Measurements from ENCODE around the gene ATXN1.
A peak's percentile ranks its signal among the peaks of the same experiment; 100 is the strongest.

The ATXN1 gene

DNA sequence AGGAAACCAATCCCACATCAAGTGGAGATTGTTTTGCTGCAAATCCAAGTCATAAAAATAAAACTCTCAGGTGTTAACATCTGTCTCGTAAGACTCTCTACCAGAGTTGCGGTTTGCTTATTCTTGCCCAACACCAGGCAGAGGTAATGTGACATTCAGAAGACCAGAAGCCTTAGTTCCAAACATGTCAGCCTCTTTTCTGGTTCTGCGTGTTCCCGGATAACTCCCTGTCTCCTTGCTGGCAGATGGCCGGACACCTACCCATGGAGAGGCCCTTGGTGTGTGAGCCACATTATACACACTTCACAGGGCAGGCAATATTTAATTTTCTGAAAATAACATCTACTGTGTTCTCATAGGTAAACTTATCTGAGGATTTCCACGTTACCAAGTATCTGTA lies 449.5 kb downstream of the ATXN1 start:
- no peak for DNase-seq (ENCODE audit: low read depth in 2 of 2)

- no peak for DNase-seq (ENCODE audit: low read depth in 2 of 2)
These were observed 454.9 kb downstream of the ATXN1 start for GRCh38 chr6:16306334-16306733.

GRCh38 chr6:16305788-16306187 lies 455.5 kb downstream of the ATXN1 start:
- DNase-seq (ENCODE audit: low read depth in 2 of 2), result no peak

- peak in 1 of 2 donors; percentile 21 for DNase-seq (ENCODE audit: low read depth in 2 of 2)
These were observed 456.0 kb downstream of the ATXN1 start for GRCh38 chr6:16305246-16305725.

- no peak for DNase-seq (ENCODE audit: low read depth in 2 of 2)
These were observed 458.3 kb downstream of the ATXN1 start for GRCh38 chr6:16302721-16303552.

DNA sequence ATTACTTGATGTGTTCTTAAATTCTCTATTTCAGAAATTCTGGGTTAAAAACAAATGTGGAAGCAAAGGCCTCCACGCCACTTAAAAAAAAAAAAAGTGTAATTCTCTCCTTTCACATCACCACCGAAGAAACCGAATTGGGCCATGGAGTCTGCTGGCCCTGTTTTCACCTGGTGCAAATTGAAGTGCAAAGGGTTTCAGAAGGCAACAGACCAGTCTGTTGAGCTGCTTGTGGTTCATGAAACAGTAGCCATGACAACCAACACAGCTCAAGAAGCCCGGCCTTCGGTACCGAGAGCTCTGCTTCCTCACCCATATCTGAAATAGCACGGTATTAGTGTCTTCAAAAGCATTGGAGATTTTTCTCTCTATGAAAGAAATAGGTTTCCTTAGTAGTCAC lies 459.7 kb downstream of the ATXN1 start:
- DNase-seq (ENCODE audit: low read depth in 2 of 2), result no peak

DNA sequence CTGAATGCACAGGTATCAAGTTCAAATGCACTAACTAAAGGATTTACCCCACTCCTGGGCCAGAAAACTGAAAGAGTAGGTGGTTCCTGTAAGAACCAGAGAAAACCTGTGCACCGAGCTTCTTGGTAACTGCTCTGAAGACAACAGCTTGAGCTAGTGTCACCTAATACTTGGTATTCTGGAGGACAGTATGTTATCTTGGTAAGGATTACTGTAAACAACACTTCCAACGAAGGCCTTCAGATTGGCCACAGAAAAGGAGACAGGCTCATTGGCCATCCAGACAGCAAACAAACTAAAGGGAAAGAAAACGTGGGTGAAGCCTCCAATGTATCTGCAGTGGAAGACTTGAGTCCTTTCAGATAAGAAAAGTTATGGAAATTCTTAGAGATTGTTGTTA lies 461.4 kb downstream of the ATXN1 start:
- no peak for DNase-seq (ENCODE audit: low read depth in 2 of 2)

DNA sequence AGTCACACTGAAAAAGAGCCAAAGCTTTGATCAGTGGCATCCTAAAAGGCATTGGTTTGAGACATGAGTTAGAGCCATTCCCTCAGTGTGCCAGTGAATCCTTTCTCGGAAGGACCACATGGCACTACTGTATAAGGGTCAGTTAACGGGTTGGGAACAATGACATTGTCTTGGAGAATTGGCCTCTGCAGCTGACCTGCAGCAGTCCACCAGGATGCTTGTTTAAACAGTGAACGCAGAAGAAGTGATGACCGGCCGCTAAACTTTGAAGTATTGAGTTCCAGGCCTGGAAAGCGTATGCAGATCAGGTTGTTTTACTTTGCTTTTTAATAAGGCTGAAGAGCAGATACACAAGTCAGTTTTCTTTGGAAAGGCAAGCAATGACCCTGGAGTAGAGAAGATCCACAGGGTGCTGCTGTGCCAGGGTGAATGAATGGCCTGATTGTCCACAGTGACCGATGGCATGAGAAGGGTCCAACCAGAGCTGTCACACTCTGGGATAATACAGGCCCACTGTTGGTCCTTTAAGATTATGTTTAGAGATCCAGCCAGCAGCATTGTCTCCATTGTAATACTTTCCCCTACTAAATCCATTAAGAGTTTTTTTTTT lies 465.1 kb downstream of the ATXN1 start:
- no peak for DNase-seq (ENCODE audit: low read depth in 2 of 2)

DNA sequence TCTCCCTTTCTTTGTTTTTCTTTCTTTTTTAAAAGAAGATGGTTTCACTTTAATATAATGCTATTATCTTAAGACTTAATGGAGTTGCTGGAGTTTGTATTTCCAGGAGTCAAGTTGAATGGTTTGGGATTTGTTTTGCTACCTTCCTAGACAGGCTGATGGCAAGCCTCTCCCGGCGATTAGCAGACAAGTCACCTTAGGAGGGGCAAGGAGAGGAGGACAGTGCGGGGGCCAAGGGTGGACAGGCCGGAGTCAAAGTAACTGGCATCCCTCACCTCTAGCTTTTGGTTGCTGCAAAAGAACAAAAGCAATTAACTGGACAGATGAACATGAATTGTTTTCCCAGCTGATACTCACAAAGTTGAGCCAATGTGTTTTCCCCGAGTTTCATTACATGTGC lies 465.8 kb downstream of the ATXN1 start:
- no peak for DNase-seq (ENCODE audit: low read depth in 2 of 2)

- DNase-seq (ENCODE audit: low read depth in 2 of 2), result no peak
These were observed 466.2 kb downstream of the ATXN1 start for GRCh38 chr6:16295060-16295459.

GRCh38 chr6:16294371-16294770 lies 466.9 kb downstream of the ATXN1 start:
- DNase-seq (ENCODE audit: low read depth in 2 of 2), result no peak

- no peak for DNase-seq (ENCODE audit: low read depth in 2 of 2)
These were observed 468.3 kb downstream of the ATXN1 start for GRCh38 chr6:16292942-16293341.

- DNase-seq (ENCODE audit: low read depth in 2 of 2), result no peak
These were observed 468.8 kb downstream of the ATXN1 start for GRCh38 chr6:16292432-16292831.

DNA sequence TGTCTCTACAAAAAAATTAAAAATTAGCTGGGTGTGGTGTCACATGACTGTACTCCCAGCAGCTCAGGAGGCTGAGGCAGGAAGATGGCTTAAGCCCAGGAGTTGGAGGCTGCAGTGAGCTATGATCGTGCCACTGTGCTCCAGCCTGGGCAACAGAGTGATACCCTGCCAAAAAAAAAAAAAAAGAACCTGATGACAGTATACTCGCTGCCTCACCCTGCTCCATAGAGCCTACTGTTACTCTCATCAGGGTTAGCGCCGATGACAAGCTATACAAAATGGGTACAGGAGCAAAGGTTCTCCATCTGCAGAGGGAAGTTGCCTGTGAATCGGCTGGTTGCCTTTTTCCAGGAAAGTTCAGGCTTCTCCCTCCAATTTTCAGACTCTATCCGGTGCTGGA lies 469.5 kb downstream of the ATXN1 start:
- no peak for DNase-seq (ENCODE audit: low read depth in 2 of 2)

GRCh38 chr6:16288163-16288562 lies 473.1 kb downstream of the ATXN1 start:
- no peak for DNase-seq (ENCODE audit: low read depth in 2 of 2)

- DNase-seq (ENCODE audit: low read depth in 2 of 2), result no peak
These were observed 475.1 kb downstream of the ATXN1 start for GRCh38 chr6:16286151-16286522.

DNA sequence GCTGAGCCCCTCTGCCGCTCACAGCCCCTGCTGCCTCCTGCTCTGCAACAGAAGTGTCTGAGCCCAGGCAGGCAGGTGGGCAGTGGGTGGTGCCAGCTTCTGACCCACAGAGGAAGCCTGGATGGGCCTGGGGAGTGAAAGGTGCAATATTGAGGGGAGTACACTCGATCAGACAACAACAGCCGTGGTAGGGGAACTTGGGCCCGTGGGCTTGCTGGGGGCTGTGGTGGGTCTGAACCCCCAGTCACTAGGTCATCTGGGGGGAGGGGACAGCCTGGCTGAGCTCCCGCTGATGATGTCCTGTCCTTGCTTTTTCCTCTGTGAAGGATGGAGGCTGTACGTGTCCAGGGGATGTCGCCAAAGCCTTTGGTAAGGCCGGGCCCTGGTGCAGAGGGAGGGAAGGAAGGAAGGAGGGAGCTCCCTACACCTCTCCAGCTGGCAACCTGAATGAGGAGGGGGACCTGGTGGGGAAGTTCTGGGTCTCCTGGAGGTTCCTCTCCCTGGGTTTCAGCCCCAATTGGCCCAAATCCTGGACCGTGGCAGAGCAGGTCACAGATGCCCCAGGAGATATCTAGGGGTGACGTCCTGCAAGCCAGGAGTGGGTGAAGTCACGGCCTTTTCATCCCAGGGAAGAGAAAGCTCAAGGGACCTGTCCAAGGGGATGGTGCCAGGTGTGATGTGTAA lies 475.7 kb downstream of the ATXN1 start:
- DNase-seq (ENCODE audit: low read depth in 2 of 2), result no peak

DNA sequence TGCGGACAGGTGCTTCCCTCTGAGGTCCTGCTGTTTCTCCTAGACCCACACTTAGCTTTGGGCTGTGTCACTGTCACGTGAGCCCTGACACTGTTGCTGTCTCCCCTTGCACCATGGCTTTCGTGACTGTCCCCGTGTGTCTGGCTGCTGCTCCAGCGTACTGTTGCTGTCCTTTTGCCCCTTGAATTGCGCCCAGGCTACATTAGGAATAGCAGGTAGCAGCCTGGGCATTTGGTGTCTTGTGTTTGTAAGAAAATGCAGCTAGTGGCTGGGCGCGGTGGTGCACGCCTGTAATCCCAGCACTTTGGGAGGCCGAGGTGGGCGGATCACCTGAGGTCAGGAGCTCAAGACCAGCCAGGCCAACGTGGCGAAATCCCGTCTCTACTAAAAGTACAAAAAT lies 476.8 kb downstream of the ATXN1 start:
- no peak for DNase-seq (ENCODE audit: low read depth in 2 of 2)

DNA sequence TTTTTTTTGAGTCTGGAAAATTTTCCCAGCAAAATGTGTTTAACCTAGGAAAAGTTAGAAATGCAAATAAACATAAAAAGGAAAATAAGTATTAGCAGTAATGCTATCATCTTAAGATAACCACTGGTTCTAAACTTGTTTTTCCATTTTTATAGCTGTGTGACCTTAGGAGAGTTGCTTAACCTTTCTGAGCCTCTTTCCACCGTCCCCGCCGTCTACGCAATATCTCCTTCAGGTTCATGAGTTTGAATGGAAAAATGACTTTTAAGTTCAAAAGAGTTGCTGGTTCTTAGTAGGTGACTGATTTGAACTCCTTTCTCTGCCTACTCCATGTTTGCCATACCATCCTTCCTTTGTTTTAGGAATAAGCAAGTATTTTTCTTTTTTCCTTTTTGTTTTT lies 478.9 kb downstream of the ATXN1 start:
- DNase-seq (ENCODE audit: low read depth in 2 of 2), result no peak

DNA sequence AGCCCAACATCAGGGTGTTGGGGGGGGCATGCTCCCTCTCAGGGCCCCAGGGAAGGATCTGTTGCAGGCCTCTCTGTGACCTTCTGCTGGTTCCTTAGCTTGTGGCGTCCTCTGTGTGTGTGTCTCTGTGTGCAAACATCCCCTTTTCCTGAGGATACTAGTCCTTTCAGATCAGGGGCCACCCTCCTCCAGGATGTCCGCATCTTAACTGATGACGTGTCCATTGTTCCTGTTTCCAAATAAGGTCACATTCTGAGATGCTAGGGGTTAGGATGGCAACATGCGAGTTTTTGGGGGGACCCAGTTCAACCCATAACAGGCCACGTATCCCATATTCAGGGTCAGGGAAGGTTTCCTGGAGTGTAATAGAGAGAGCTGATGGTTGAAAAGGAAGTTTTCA lies 482.0 kb downstream of the ATXN1 start:
- DNase-seq (ENCODE audit: low read depth in 2 of 2), result no peak

DNA sequence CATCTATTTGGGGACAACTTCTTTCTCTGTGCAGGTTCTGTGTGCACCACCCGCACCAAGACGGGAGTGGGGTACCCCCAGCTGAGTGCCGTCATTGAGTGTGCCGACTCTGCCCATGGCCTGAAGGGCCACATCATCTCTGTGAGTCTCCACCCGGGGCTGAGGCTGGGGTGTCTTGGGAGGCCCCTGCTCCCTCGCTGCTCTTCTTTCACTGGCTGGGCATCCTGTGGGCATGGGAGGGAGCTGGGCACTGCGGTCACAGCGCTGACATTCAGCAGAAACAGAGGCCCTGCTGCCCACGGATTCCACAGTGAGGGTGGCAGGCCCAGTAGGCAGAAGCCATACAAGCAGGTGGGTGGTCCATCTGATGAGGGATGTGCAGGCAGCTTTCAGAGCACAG lies 482.5 kb downstream of the ATXN1 start:
- DNase-seq (ENCODE audit: low read depth in 2 of 2), result no peak

- DNase-seq (ENCODE audit: low read depth in 2 of 2), result no peak
These were observed 483.1 kb downstream of the ATXN1 start for GRCh38 chr6:16278048-16278724.
